WI38 (cell line): ENCODE measurements around the gene PTK6.
A peak's percentile ranks its signal among the peaks of the same experiment; 100 is the strongest.

Experiments used
- H3K4me3 ChIP-seq: 2 replicates; pipeline ENCODE4 v1.5.1; 2011; ENCODE audit warnings: low read depth, mild to moderate bottlenecking, control low read depth, low read length
- TF ChIP-seq, protein P1 (sequence below): IDR thresholded peaks from 2 replicates; pipeline ENCODE4 v1.5.1; 2012; ENCODE audit warnings: low read depth, mild to moderate bottlenecking, control low read depth, low read length

The PTK6 gene

DNA sequence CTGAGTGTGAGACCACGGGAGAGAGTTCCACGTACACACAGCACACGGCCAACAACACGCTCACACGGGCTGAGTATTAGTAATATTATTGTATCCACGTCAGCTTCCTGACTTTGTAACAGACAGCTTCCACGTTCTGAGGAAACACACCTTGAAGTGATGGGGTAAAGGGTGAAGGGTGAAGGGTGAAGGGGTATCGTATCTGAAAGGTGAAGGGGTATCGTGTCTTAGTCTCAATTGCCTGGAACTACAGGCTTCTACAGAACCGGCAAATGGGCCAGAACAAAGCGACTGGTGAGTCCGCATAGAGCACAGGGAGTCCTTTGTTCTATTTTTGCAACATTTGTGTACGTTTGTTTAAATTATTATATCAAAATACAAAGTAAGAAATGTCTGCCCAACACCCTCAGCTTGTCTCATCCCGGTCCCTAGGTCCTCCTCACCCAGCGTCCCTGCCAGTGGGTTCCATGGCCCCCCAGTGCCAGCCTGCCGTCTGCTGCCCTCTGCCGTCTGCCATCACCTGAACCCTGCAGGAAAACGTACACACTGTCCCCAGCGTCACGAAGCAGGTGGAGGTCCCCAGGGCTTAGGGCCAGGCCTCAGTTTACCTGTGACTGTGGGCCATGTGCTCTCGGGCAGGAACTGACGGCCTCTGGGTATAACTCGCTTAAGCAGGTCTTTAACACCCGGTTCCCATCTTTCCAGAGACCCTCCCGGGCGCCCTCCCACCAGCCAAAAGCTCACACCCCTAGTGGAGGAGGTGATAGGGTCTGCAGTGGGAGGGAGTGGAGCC lies 41.2 kb upstream of the PTK6 start:
- no peak overlapping the region for H3K4me3 ChIP-seq
- TF ChIP-seq, protein P1, sequence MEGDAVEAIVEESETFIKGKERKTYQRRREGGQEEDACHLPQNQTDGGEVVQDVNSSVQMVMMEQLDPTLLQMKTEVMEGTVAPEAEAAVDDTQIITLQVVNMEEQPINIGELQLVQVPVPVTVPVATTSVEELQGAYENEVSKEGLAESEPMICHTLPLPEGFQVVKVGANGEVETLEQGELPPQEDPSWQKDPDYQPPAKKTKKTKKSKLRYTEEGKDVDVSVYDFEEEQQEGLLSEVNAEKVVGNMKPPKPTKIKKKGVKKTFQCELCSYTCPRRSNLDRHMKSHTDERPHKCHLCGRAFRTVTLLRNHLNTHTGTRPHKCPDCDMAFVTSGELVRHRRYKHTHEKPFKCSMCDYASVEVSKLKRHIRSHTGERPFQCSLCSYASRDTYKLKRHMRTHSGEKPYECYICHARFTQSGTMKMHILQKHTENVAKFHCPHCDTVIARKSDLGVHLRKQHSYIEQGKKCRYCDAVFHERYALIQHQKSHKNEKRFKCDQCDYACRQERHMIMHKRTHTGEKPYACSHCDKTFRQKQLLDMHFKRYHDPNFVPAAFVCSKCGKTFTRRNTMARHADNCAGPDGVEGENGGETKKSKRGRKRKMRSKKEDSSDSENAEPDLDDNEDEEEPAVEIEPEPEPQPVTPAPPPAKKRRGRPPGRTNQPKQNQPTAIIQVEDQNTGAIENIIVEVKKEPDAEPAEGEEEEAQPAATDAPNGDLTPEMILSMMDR, result no peak

GRCh38 chr20:63577317-63577894 lies 40.2 kb upstream of the PTK6 start:
- TF ChIP-seq, protein P1, result no peak
- H3K4me3 ChIP-seq, result no peak overlapping the region

DNA sequence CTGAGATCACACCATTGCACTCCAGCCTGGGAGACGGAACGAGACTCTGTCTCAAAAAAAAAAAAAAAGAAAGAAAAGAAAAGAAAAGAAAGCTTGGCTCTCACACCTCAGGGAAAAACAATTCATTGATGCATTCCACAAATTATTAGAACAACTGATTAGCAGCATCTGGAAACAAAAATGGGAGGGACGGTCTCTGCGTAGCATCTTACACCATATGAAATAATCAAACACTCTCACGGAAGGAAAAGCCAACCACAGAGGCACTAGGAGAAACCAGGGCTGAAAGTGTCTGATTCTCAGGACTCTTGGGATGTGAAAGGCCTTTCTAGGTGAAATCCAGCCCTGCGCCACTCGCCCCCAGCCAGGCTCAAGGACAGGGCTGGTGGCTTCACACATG lies 39.1 kb upstream of the PTK6 start:
- TF ChIP-seq, protein P1, result no peak
- H3K4me3 ChIP-seq, result no peak overlapping the region

- TF ChIP-seq, protein P1, result no peak
- no peak overlapping the region for H3K4me3 ChIP-seq
These were observed 37.9 kb upstream of the PTK6 start for GRCh38 chr20:63574829-63575743.

GRCh38 chr20:63574156-63574828 lies 37.1 kb upstream of the PTK6 start, which contains the start of gene HELZ2:
TSS of gene HELZ2 (minus strand) at chr20:63574239. CDS start at chr20:63572385, 1,854 bp downstream.
- TF ChIP-seq, protein P1, result no peak

DNA sequence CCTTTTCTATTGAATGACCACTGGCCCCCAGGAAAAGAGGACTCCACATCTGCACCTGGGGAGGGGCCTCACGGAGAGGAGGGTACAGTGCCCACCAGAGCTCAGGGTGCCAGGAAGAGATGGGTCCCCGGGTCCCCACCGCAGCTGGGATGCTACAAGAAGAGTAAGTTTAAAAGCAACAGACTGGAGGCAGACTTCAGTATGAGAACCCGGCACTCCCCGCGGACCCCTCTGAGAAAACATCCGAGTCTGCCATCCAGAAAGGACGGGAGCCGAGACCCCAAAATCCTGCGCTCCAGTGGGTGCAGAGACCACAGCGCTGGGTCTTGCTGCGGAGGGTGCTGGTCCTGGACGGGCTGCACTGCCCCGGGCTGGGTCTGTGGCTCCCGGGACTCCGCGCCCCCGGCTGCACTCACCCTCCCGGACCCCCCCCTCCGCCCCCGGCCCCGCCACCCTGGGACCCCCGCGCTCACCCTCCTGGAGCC lies 36.5 kb upstream of the PTK6 start:
- TF ChIP-seq, protein P1, result no peak
- H3K4me3 ChIP-seq, result peak overlapping the region; percentile 85

More at GRCh38 chr20:63574156-63574828, 37.1 kb upstream of the PTK6 start, which contains the start of gene HELZ2:
- peak within 1 kb of the TSS; percentile 85 for H3K4me3 ChIP-seq
